HG03196 (cell line): ENCODE results near the gene EFNB3.

ENCODE experiments used
- ATAC-seq: cut with Tn5 transposase; IDR thresholded peaks from one replicate; pipeline ENCODE4 v1.9.1; 2021; ENCODE audit not compliant: unreplicated experiment

EFNB3 gene

DNA sequence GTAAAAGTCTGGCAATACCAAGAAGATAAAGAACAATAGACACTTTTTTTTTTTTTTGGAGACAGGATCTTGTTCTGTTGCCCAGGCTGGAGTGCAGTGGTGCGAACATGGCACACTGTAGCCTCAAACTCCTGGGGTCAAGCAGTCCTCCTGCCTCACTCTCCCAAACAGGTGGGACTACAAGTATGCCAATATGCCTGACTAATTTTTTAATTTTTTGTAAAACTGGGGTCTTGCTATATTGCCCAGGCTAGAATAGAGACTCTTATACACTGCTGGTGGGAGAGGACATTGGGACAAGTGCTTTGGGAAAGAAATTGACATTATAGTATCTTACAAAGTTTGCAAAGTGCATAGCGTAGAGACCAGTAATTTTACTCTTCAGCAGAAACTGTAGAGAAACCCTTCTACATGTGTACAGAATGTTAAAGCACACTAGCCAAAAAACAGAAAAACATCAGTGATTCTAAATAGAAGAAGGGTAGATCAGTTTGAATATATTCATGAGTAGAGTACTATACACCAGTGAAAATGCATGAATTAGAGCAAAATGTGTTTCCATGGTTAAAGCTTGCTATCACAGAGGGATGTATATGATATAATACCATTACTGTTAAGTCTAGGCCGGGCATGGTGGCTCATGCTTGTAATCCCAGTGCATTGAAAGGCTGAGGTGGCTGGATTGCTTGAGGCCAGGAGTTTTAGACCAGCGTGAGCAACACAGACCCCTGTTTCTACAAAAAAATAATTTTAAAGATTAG lies 7.0 kb upstream of the EFNB3 start:
- ATAC-seq, result no peak

DNA sequence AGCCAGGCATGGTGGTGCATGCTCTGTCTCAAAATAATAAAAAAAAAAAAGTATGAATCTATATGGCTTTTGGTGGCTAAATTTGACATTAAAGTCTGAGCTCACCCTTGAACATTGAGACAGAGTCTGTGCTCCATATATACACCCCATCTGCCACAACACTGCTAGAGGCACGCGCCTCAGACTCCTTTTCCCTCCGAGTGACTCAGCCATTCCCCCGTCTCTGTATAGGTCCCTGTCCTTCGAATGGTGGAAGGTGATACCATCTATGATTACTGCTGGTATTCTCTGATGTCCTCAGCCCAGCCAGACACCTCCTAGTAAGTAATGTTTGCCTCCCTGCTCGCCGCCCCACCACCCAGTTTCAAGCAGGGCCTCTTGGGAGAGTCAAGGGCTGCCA lies 4.5 kb upstream of the EFNB3 start:
- no peak for ATAC-seq

DNA sequence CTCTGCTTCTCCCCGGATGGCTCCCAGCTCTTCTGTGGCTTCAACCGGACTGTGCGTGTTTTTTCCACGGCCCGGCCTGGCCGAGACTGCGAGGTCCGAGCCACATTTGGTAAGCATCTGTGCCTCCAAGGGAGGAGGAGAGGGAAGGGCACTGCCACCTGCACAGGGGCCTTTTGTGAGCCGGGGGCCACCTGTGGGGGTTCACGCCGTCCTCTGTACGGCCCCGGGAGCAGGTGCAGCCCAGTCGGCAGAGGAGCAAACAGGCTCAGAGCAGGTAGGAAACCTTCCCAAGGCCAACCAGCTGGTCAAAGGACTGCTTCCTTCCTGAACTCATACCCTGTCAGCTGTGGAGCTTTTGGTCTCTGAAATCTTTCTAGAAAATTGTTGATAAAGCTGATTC lies 3.3 kb upstream of the EFNB3 start:
- no peak for ATAC-seq

DNA sequence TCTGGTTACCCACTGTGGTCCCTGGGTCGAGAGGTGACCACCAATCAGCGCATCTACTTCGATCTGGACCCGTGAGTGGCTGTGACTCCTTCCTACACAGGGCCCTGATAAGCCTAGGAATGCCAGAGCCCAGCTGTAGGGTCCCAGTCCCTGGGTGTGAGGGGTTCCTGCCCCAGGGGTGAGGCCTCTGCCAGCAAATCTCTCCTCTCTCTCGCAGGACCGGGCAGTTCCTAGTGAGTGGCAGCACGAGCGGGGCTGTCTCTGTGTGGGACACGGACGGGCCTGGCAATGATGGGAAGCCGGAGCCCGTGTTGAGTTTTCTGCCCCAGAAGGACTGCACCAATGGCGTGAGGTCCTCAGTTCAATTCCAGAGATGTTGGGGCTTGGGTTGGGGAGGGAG lies 2.2 kb upstream of the EFNB3 start:
- no peak for ATAC-seq

DNA sequence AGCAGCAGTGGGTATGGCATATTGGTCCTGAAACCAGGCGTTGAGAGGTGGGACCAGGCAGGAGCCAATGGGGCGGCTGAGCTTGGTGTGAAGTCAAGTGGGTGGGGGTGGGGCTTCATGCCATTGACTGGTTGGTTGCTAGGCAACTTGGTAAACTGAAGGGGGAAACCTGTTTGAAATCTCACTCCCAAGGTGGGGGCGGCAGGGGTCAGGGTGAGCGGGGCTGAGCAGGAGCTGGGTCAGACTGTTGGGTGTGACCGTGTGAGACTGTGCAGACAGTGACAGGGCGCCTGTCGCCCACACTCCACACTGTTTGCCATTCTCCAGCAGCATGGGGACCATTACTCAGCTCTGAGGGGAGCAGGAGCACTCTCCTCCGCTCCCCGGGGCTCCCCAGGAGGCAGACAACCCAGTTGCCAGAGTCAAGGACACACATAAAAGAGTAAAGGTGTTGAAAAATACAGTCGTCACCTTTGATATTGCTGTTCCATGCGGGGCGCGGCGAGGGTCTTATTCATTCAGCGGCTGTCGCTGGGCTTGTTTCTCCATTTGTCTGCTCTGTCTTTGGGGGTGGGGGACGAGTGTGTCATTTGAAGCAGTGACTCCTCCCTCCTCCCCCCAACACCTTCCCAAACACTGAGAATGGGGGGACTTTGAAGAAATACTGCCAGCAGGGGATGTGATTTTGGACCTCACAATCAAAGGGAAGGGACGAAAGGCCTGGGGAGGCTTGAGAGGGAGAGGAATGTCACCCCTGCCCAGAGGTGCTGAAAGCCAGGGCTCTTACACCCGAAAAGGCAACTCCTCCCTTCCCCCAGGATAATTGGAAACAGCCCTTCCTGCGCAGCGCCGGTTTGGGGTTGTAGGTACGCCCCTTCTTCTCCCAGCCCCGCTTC lies 1.2 kb upstream of the EFNB3 start:
- ATAC-seq, result no peak

DNA sequence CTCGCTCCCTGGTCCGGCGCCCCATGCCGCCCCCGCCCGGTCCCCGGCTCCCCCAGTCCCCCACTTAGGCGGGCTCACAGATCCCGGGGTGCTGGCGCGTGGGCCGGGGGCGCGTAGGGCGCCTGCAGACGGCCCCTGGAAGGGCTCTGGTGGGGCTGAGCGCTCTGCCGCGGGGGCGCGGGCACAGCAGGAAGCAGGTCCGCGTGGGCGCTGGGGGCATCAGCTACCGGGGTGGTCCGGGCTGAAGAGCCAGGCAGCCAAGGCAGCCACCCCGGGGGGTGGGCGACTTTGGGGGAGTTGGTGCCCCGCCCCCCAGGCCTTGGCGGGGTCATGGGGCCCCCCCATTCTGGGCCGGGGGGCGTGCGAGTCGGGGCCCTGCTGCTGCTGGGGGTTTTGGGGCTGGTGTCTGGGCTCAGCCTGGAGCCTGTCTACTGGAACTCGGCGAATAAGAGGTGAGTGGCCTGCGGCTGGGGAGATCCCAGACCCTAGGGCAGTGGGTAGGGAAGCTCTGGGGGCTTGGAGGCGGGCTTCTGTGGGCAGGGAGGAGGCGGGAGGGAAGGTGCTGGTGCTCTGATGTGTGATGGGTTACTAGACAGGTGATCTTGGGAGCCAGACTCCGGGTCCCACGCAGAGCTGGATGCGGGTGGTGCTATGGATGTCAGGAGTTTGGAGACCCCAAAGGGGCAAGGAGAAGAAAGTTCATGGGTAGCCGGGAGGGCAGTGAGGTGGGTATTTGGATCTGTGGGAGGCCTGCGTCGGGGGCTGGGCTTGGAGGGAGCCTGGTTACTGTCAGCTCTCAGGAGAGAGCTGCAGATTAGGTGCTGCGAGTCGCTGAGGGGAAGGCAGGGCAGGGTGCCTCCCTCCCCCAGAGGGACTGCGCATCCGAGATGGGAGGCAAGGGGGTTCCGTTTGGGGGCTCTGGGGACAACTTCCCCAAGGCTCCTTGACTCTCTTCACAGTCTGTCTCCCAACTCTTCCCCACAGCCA lies 560 bp downstream of the EFNB3 start:
- no peak for ATAC-seq

DNA sequence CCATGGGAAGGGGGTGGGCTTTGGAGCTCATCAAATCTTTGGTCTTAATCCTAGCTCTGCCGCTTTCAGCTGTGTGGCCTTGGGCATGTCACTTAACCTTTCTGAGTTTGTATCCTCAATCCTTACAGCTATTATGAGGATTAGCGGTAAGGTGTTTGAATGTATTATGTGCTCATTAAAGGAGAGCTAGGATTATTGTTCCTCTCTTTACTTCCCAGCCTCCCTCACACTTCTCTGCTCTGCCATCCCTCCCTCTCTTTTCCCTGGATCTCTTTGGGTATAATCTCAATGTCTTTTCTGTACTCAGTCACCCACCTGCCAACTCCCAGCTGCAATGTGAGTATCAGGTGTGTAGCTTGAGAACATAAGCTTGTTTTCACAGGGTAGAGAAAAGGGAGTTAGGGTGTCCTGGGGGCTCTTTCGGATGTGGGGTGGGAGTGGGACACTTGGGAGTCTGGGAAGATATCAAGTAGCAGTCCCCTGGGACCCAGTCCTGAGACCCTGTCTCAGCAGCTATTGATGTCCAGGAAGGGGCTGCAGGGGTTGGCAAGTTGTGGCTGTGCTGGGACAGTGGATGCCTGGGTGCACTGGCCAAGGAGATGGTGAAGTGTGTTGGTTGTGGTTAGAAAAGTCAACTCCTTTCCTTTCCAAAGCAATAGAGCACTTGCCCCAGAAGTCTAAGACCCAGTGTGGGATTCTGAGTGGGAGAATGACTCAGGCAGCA lies 1.8 kb downstream of the EFNB3 start:
- ATAC-seq, result no peak

DNA sequence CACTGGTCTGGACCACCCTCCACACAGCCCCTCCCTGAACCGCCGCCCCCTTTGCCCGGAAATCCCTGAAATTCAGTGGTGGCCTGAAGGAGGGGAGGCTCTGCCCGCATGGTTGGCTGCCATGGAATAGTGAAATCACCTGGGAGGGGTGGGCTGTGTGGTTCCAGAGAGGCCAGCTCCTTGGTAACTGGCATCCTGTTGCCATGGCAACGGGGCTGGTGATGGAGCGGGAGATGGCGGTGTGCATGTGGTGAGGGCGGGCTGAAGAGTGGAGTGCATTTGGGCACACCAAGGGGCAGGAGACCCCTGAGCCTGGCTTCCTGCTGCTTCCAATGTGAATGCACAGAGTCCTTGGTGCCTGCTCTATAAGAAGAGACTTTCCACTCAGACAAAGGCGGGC lies 2.4 kb downstream of the EFNB3 start:
- ATAC-seq, result no peak

DNA sequence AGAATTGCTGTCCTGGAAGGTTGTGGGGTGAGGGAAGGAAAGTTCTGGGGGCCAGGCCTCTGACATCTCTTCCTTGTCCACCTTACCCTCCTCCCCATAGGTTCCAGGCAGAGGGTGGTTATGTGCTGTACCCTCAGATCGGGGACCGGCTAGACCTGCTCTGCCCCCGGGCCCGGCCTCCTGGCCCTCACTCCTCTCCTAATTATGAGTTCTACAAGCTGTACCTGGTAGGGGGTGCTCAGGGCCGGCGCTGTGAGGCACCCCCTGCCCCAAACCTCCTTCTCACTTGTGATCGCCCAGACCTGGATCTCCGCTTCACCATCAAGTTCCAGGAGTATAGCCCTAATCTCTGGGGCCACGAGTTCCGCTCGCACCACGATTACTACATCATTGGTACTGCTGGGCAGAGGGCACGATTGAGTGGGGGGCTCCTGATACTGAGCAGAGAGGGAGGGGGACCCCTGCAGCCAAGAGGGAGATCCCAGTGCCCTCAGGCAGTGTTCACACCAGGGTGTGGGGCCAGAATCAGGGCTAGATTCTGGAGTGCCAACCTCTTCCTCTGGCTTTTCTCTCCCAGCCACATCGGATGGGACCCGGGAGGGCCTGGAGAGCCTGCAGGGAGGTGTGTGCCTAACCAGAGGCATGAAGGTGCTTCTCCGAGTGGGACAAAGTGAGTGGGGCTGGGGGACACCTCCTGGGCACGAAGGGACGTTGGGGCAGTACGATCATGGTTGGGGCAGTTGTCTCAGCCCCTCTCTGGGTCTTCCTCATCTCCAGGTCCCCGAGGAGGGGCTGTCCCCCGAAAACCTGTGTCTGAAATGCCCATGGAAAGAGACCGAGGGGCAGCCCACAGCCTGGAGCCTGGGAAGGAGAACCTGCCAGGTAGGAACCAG lies 3.1 kb downstream of the EFNB3 start:
- no peak for ATAC-seq

DNA sequence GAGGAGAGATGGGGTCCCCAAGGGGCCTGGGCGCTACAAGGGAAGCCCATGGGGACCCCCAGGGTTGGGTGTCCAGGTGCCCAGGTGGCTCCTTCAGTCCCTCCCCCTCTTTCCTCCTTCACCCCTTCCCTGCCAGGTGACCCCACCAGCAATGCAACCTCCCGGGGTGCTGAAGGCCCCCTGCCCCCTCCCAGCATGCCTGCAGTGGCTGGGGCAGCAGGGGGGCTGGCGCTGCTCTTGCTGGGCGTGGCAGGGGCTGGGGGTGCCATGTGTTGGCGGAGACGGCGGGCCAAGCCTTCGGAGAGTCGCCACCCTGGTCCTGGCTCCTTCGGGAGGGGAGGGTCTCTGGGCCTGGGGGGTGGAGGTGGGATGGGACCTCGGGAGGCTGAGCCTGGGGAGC lies 4.0 kb downstream of the EFNB3 start:
- ATAC-seq, result no peak

DNA sequence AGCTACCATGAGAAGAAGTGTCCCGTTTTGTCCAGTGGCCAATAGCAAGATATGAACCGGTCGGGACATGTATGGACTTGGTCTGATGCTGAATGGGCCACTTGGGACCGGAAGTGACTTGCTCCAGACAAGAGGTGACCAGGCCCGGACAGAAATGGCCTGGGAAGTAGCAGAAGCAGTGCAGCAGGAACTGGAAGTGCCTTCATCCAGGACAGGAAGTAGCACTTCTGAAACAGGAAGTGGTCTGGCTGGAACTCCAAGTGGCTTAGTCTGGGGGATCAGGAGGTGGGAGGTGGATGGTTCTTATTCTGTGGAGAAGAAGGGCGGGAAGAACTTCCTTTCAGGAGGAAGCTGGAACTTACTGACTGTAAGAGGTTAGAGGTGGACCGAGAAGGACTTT lies 5.3 kb downstream of the EFNB3 start:
- no peak for ATAC-seq

DNA sequence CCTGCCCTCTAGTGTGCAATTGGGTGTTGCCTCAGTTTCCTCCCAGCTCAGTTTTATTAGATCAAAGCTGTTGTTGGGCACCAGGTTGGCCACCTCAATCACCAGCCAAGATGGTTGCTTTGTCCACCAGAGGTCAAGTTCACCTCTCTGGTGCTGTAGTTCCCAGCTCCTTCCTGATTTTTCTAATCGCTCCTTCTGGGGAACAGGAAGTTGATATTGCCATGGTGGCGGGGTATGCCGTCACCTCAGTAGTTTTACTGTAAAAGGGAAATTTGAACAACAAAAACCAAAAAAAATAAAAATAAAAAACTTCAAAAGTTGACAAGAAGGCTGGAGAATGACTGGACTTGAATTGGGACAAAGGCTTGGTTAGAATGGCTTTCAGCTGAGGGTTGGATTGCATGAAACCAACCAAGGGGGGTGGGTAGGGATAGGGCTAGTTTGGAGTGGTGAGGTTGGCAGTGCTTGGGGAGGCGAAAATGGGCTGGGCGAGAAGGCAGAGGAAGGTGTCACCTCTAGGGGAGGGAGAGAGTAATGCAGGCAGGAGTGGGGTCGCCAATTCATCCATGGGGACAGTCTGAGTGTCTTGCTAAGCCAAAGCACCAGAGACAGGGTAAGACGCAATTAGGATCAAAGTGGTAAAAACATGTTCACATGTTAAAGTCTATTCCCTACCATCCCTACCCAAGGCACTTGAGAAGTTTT lies 6.2 kb downstream of the EFNB3 start:
- ATAC-seq, result no peak

DNA sequence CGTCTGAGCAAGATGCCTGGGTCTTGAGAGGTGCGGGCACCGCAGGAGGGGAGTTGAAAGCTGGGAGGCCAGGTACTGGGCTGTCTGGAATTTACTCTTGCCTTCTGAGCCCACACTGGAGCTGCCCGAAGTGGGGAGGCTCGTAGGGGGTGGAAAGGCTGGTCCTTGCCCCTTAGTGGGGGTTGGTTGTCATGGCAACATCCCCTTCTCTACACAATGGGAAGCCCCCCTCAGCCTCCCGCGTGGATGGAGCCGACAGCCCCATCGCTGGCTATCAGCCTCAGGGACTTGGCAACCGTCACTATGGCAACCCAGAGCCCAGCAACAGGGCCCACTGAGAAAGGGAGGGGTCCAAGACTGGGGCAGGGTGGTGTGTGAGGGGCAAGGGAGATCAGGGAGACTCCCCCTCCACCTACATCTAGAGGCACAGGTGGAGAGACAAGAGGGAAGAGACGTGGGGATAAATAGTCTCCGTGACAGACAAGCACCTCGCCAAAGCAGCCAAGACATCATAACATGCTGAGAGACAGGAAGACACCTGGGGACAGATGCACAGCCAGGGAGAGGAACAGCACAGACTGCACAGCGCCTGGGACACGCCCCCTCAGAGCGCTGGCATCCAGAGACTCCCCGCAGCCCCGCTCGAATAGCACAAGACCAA lies 7.2 kb downstream of the EFNB3 start:
- ATAC-seq, result no peak

DNA sequence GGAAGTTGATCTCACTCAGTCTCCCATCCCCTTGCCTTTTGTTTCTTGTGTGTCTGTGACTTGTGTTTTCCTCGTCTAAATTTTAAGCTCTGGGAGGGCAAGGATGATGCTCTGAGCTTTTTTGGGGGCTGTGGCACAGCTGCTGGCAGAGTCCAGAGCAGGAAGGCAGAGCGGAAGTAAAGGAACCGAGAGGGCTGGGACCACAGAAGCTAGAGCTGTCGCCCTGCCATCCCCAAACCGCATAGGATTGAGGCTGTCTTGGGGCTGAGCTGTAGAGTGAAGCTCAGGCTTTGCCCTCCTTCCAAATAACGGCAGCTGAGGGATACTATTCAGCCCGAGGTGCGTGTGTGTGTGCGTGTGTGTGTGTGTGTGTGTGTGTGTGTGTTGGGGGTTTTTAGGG lies 8.8 kb downstream of the EFNB3 start:
- ATAC-seq, result no peak

DNA sequence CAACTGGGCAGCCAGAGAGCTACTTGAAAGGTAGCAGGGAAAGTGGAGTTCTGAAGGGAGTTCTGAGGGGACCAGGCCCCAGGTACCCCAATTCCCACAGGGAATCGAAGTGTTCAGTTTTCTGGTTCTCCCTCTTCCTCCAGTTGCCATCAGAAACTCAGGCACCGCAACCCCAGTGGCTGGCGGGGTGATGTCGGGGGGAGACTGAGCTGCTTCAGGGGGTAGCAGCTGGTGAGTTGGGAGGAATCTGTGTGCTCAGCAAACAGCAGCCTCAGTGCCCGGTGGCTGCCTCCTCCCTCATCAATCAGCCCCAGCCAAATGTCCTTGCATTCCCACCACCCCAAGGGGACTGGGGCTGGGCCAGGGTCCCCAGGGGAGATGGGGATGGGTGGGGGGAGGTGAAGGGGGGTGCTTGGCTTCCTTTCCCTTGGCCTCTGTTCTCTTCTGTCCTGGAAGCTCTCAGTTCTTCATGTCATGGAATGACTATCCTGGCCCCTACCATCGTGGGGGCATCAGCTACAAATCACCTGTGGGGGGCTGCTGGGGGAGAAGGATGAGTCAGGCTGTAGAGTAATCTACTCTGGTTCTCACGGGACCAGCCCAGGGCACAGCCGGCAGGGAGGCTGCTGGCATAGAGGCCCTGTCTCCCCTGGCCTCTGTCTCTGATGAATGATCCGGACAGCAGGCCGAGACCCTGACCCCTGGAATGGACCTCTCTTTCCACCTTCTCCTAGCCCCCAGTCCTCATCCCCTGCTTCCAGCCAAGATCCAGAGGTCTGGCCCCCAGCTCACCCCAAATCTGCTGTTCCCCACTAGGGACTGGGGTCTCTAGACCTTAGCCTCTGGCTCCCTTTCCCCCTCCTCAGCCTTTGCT lies 10.0 kb downstream of the EFNB3 start:
- ATAC-seq, result no peak

DNA sequence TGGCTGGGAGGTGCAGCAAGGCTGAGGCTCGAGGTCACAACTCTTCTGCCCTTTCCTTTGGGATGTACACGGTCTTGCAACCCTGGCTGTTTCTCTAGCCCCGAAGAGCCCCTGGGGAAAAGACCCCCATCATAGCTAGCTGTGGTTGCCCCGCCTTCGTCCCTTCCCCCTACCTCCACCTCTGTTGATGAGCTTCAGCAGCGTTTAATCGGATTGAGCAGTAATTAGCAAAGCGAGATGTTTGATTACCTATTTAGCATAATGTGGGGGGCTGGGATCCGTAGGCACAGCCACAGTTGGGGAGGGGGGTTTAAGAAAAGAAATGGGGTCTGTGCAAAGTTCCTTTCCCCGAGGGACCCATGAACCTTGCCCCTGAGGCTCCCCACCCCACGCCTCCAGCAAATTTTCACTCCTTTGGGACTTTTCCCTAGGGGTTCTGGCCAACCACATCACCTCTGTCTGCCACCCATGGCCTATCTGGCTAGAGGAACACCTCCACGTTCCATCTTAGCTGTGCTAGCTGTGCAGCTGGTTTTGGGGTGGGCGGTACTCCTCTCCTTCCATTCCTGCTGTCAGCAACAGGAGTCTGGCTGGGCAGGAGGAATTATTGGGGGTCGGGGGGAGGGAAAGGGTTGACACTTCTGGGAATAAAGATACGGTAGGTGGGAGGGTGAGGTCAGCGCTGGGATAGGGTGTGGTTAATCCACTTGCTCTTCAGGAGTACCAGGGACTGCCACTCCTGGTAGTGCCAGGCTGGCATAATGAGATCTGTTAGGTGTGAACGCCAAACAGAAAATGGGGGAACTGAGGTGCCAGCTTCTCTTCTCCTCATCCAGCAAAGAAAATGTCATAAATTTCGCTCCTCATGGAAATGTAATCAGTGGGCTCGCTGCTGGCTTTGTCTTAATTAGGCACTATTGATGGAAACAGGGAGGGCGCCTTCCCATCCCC lies 11.2 kb downstream of the EFNB3 start:
- ATAC-seq, result no peak
